HG03520 (cell line): ENCODE data around the gene OVCA2.

Source experiments
- ATAC-seq: cut with Tn5 transposase; IDR thresholded peaks from one replicate; pipeline ENCODE4 v1.9.1; 2021; ENCODE audit warnings: mild to moderate bottlenecking, moderate library complexity; ENCODE audit not compliant: unreplicated experiment

Gene OVCA2

GRCh38 chr17:2041561-2042389 is at the start of gene OVCA2:
Gene OVCA2, plus strand, starts transcription at chr17:2042022. Its CDS starts 26 bp downstream, at chr17:2042048.
- peak; percentile 83 for ATAC-seq

GRCh38 chr17:1992541-1992940 is 49.3 kb upstream of the OVCA2 start:
- ATAC-seq, result no peak

- no peak for ATAC-seq
Observed at GRCh38 chr17:1994707-1995106, 47.1 kb upstream of the OVCA2 start.

- ATAC-seq, result no peak
Observed at GRCh38 chr17:1995321-1995892, 46.4 kb upstream of the OVCA2 start.

GRCh38 chr17:1995907-1996799 is 45.7 kb upstream of the OVCA2 start:
- ATAC-seq, result no peak

- ATAC-seq, result no peak
Observed at GRCh38 chr17:1996800-1997288, 45.0 kb upstream of the OVCA2 start.

- ATAC-seq, result no peak
Observed at GRCh38 chr17:1997289-1997926, 44.4 kb upstream of the OVCA2 start.

- no peak for ATAC-seq
Observed at GRCh38 chr17:1997927-1998742, 43.7 kb upstream of the OVCA2 start.

GRCh38 chr17:1999557-2000251 is 42.1 kb upstream of the OVCA2 start:
- ATAC-seq, result no peak

GRCh38 chr17:2002767-2003329 is 39.0 kb upstream of the OVCA2 start:
- no peak for ATAC-seq

- ATAC-seq, result no peak
Observed at GRCh38 chr17:2003525-2003924, 38.3 kb upstream of the OVCA2 start.

GRCh38 chr17:2004435-2004952 is 37.3 kb upstream of the OVCA2 start:
- ATAC-seq, result no peak

GRCh38 chr17:2008332-2009126 is 33.3 kb upstream of the OVCA2 start:
- no peak for ATAC-seq

GRCh38 chr17:2009737-2010136 is 32.1 kb upstream of the OVCA2 start:
- ATAC-seq, result no peak

- ATAC-seq, result no peak
Observed at GRCh38 chr17:2011411-2012371, 30.1 kb upstream of the OVCA2 start.

- ATAC-seq, result no peak
Observed at GRCh38 chr17:2012499-2012898, 29.3 kb upstream of the OVCA2 start.
